HL-60 (cell line): ENCODE results near the gene PKD1.

Source experiments
- DNase-seq, 2 experiments: peaks; one replicate each; pipeline ENCODE4 v3.0.0-alpha.2; 2010 to 2020; ENCODE audit warnings: low read depth in 1 of 2, low spot score in 1 of 2
- H3K27ac ChIP-seq: fragments of 250-450 bp; sonication (Bioruptor Pico); replicated peaks from 2 replicates; pipeline ENCODE4 v1.5.1; 2020; ENCODE audit warnings: mild to moderate bottlenecking, moderate library complexity
- H3K27me3 ChIP-seq: fragments of 250-450 bp; sonication (Bioruptor Pico); 2 replicates; pipeline ENCODE4 v1.5.1; 2021; ENCODE audit warnings: mild to moderate bottlenecking, moderate library complexity; ENCODE audit not compliant: insufficient read depth, poor library complexity, severe bottlenecking
- H3K4me3 ChIP-seq: replicated peaks from 2 replicates; pipeline ENCODE4 v1.5.1; 2011; ENCODE audit warnings: mild to moderate bottlenecking, control low read depth, low read length; ENCODE audit not compliant: insufficient read depth
- CTCF ChIP-seq: IDR thresholded peaks from one replicate; pipeline ENCODE4 v1.5.1; 2011; ENCODE audit warnings: low read length, control low read depth, inconsistent platforms; ENCODE audit not compliant: insufficient read depth
- GABPA ChIP-seq: IDR thresholded peaks from 2 replicates; pipeline ENCODE4 v1.6.1; 2012; ENCODE audit warnings: low read depth
- POLR2AphosphoS5 ChIP-seq: IDR thresholded peaks from 2 replicates; pipeline ENCODE4 v1.6.1; 2012; ENCODE audit warnings: low read depth
- SPI1 ChIP-seq: IDR thresholded peaks from 2 replicates; pipeline ENCODE4 v1.6.1; 2012; ENCODE audit warnings: low read depth, mild to moderate bottlenecking, borderline replicate concordance
- TF ChIP-seq, protein P1 (sequence below): IDR thresholded peaks from 2 replicates; pipeline ENCODE4 v1.6.1; 2012; ENCODE audit warnings: low read depth; ENCODE audit not compliant: insufficient replicate concordance

The PKD1 gene

GRCh38 chr16:2061526-2061925 is 74.2 kb downstream of the PKD1 start:
- no peak overlapping the region for H3K27ac ChIP-seq
- H3K4me3 ChIP-seq: no peak overlapping the region
- TF ChIP-seq POLR2AphosphoS5 (no peak), CTCF (no peak), GABPA (no peak), SPI1 (no peak)
- TF ChIP-seq, protein P1, sequence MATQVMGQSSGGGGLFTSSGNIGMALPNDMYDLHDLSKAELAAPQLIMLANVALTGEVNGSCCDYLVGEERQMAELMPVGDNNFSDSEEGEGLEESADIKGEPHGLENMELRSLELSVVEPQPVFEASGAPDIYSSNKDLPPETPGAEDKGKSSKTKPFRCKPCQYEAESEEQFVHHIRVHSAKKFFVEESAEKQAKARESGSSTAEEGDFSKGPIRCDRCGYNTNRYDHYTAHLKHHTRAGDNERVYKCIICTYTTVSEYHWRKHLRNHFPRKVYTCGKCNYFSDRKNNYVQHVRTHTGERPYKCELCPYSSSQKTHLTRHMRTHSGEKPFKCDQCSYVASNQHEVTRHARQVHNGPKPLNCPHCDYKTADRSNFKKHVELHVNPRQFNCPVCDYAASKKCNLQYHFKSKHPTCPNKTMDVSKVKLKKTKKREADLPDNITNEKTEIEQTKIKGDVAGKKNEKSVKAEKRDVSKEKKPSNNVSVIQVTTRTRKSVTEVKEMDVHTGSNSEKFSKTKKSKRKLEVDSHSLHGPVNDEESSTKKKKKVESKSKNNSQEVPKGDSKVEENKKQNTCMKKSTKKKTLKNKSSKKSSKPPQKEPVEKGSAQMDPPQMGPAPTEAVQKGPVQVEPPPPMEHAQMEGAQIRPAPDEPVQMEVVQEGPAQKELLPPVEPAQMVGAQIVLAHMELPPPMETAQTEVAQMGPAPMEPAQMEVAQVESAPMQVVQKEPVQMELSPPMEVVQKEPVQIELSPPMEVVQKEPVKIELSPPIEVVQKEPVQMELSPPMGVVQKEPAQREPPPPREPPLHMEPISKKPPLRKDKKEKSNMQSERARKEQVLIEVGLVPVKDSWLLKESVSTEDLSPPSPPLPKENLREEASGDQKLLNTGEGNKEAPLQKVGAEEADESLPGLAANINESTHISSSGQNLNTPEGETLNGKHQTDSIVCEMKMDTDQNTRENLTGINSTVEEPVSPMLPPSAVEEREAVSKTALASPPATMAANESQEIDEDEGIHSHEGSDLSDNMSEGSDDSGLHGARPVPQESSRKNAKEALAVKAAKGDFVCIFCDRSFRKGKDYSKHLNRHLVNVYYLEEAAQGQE: no peak
- H3K27me3 ChIP-seq: no peaks in the 10 kb centered on the region
- DNase-seq: no peak

- H3K4me3 ChIP-seq: no peak overlapping the region
- no peaks in the 10 kb centered on the region for H3K27me3 ChIP-seq
- TF ChIP-seq SPI1: no peak
- TF ChIP-seq, protein P1: no peak
- TF ChIP-seq GABPA: no peak
- TF ChIP-seq CTCF: no peak
- TF ChIP-seq POLR2AphosphoS5: no peak
- no peak overlapping the region for H3K27ac ChIP-seq
- no peak for DNase-seq
Observed at GRCh38 chr16:2061023-2061422, 74.7 kb downstream of the PKD1 start.

GRCh38 chr16:2060346-2060745 is 75.4 kb downstream of the PKD1 start:
- TF ChIP-seq SPI1: no peak
- TF ChIP-seq, protein P1: no peak
- H3K27ac ChIP-seq: no peak overlapping the region

GRCh38 chr16:2058872-2059271 is 76.8 kb downstream of the PKD1 start:
- Histone ChIP-seq H3K27ac (no peak overlapping the region), H3K27me3 (no peaks in the 10 kb centered on the region), H3K4me3 (no peak overlapping the region)
- no peak for DNase-seq
- TF ChIP-seq POLR2AphosphoS5 (no peak), SPI1 (no peak), GABPA (no peak), CTCF (no peak)
- TF ChIP-seq, protein P1: no peak

More at GRCh38 chr16:2060346-2060745, 75.4 kb downstream of the PKD1 start:
- Histone ChIP-seq H3K4me3 (no peak overlapping the region), H3K27me3 (no peaks in the 10 kb centered on the region)
- DNase-seq: no peak
